Left cardiac atrium (tissue), 4 donors: Measurements from ENCODE around the gene HOXB9. TPM values are rescaled to one million over a fixed set of nuclear protein-coding genes. Genes with fewer than 3 reads are reported as not detected.

Experiments used
- ATAC-seq, 2 donors: fragments of 200-7000 bp; cut with Tn5 transposase; one replicate each; pipeline ENCODE4 v1.9.1; 2020; ENCODE audit warnings: mild to moderate bottlenecking in 2 of 2, moderate library complexity in 2 of 2
- DNase-seq: peaks from one replicate; pipeline ENCODE4 v3.0.0-alpha.2; 2020
- intact Hi-C, 2 donors: fragments of 100-400 bp; cut with DNase I; formaldehyde crosslinking; loops; one replicate each; pipeline versions ENCODE4 v1.14.1 to v1.15.1; 2022 to 2023
- total RNA-seq, 2 donors: library from RNA; stranded (reverse); fragmentation: NEBNext Ultra II Directional; extraction: Animal tissue kit (Norgen Biotek cat#: 25700); gene quantifications; one replicate each; pipeline ENCODE4 v1.2.1, GENCODE V29; 2021
- donor health status: DM: no; HTN: yes; CAD: no.
- donor health status: DM: no; HTN: yes; CAD: no; lungs with severe emphysema.
- donor health status: DM: yes; HTN: yes; CAD: no.
- donor health status: Dilated cardiomyopathy.

The HOXB9 gene
- total RNA-seq, 2 donors from 2014 or later = not detected

DNA sequence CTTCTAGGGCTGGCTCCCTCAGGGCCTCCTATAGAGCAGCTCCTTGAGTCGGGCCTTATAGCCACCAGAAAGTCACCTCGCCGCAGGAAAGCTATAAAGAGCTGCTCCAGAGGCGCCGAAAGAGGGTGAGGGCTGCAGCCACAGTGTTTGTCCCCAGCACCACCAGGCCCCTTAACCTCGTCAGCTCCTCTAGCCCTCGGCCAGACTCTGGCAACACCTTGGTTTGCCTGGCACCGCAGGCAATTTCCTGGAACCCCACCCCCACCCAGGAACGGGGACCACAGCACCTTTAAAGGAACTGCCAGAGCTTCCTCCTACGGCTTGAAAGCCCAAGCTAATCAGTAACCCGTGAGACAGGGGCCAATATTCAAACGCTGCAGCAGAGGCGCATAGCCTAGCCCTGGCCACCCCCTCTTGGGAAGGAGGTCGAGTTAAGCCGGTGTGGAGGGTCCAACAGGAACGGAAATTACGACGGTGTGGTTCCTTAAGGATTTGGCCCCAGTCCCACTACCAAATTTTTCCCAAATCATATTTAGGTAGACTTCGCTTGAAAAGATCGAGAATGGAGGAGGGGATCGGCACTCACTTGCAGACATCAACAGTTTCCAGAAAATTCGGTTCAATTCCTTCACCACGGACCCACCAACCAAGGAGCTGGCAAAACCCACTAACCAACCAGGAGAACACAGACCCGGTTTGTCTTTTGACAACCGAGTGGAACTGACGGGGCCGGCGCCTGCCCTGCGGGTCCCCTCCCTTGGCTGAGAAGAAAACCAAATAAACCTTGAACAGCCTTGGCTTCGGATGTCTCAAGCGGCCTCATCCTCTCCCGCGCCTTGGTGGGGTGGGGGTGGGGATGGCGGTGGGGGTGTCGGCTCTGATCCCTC is 24.4 kb downstream of the HOXB9 start:
- intact Hi-C loops = no loop called here
- ATAC-seq = no peak

DNA sequence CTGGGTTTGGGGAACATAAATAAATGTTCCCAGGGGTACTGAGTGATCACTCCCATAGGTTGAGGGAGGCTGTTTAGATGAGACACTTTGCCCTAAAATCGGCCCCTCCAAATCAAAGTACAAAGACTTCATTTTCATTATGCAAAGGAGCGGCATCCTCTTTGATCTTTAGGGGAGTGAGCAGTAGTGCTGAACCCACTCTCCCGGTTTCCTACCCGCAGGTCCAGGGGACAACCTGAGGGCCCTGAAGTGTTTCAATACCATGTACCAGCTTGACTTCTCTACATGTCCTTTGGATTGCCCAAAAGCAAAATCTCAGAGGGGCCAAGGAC is 25.0 kb downstream of the HOXB9 start:
- intact Hi-C loops = no loop called here
- DNase-seq (no peak), ATAC-seq (no peak)

More for the DNA sequence above, 24.4 kb downstream of the HOXB9 start:
- DNase-seq = no peak

DNA sequence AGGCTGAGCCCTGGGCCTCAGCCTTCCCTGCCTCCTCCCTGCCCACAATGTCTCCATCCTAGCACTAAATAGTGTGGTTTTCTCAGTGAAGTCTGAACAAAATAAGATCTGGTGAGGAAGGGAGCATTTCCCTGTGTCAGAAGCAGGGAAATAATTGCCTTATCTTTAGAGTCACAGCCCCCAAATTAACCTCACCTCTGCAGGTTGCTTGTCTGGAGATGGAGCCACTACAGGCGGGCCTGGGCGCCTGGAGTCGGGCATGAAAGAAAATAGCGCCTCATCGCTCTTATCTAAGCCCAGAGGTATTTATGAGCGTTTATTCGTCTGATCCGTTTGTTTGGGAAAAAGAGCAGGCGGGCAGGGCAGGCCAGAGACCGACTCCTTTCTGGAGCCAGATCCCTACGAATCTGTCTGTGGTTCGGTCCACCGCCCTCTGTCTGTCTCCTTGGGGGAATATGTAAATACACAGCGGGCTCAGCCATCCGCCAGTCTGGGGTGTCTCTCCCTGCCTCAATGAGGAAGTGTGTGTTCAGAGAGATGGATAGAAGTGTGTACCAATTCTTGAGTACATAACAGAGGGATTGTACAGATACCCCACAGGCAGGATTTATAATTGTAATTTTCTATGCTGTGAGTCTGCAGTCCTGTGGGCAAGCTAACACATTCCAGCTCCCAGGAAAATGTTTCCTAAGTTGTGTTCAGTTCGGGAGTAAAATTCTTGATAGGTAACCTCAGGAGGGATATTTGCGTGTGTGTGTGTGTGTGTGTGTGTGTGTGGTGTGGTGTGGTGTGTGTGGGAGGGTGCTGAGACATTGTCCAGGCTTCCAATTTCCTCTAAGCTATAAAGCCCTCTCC is 25.7 kb downstream of the HOXB9 start:
- DNase-seq (no peak), ATAC-seq (no peak)
- intact Hi-C loops = no loop called here

DNA sequence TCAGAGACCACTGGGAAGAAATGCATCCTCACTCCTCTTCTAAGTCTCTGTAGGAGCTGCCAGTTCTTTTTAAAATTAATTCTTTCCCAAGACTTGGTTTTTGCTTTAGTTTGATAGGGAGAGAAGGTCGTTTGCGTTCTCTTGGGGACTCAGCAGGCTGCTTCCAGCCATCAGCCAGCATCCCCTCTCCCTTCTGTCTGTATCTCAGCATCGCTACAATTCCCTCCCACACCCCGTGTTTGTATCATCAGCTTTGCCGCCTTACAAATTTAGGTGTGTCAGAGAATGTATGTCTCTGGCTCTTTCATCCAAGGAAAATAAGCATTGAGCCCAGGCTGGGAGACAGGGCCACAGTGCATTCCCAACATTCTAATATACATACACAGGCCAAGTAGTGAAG is 26.8 kb downstream of the HOXB9 start:
- ATAC-seq (no peak), DNase-seq (no peak)
- intact Hi-C loops = no loop called here

DNA sequence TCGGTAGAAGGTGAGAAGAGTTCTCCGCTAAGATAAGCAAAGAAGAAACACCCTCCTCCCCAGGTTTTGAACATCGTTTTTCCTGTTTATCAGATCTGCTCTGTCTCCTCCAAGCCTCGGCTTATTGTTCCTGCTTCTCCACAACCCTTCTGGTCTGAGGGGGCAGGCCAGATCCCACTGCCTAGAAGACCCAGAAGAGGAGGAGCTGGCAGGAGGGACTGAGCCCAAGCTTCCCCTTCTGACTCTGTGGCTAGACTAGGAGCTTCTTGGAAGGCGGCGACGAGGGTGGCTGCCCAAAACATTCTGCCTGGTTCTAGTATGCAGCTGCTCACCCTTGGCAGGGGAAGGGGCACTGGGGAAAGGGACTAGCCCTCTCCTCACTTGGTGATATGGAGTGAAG is 27.4 kb downstream of the HOXB9 start:
- no peak for DNase-seq
- intact Hi-C loops = no loop called here
- no peak for ATAC-seq

DNA sequence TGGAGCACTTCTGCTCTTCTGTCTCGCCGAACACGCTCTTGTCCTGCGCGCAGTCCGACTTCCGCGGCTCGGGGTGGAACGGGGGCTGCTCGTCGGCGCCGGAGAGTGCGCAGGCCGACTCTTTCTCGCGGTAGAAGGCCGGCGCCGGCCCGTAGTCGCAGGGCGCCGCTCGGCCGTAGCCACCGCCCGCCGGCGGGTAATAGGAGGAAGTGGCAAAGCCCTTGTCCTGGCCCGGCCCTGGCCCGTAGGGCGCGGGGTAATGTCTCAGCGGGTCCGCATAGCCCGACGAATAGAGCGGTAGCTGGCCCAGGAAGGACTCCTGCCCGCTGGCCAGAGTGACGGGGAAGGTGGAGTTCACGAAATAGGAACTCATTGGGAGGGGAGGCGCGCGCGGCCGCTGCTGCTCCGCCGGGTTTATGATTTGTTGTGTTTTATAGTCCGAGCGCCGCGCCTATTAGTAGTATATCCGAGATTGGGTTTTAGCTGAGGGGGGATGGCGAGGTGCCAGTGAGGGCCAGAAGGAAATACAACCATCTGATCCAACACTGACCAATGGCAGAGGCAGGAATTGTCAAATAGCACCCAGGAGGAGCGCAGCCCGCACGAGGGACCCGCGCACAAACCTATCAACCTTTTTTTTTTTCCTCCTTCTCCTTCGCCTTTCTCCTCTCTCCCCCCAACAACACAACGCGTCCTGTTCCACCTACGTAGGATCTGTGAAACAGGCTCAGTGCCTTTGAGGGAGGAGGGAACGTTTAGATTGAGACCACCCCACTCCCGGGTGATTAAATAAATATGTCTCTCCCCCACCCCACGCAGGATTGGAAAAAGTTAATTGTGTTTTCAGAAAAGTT is 28.2 kb downstream of the HOXB9 start:
- DNase-seq (peak; percentile 42), ATAC-seq (peak; percentile 27 to 55)
- intact Hi-C loops = no loop called here

DNA sequence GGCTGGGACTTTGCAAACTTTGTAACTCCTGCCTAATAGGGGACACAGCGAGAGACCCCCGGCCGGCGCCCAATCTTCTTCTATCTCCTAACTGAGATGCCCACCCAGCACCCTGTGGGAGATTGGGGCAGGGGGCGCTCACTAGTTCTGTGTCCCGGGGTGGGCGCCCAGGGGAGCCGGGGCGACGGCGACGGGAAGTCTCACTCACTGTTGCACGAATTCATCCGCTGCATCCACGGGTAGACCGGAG is 28.7 kb downstream of the HOXB9 start:
- DNase-seq (no peak), ATAC-seq (no peak)
- intact Hi-C loops = no loop called here

DNA sequence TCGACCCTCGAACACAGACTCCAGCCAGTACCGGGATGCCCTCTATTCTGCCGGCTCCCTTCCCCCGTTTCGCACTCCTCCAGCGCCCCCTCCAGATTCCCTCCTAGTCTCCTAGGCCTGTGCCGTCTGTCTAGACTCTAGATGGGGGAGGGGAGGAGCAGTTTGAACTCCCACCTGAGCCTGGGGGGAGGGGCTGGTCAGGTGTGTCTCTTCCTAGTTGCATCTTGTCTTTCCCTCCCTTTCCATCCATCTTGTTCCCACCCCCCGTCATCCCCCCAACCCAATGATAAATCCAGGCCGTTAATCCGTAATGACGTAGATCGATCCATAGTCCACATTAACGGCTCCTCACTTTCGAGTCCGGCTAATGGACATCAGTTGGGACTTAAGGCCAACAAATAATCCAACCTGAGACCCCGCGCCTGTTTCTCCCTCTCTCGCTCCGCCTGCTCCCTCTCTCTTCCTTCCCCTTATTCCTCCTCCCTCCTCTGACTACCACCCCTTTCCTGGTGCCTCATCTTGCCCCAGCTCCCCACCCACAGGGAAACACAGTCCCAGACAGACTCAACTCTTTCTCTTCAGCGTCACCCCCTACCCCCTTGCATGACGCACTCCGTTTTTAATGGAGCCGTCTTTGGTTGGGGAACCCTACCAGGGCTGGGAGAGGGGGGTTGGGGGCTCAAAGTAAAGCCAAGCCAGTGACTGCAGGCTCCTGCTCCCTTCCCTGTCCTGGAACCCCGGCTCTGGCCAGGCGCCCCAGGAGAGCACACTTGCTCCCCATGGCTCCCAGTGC is 29.2 kb downstream of the HOXB9 start:
- intact Hi-C loops = no loop called here
- DNase-seq = no peak

DNA sequence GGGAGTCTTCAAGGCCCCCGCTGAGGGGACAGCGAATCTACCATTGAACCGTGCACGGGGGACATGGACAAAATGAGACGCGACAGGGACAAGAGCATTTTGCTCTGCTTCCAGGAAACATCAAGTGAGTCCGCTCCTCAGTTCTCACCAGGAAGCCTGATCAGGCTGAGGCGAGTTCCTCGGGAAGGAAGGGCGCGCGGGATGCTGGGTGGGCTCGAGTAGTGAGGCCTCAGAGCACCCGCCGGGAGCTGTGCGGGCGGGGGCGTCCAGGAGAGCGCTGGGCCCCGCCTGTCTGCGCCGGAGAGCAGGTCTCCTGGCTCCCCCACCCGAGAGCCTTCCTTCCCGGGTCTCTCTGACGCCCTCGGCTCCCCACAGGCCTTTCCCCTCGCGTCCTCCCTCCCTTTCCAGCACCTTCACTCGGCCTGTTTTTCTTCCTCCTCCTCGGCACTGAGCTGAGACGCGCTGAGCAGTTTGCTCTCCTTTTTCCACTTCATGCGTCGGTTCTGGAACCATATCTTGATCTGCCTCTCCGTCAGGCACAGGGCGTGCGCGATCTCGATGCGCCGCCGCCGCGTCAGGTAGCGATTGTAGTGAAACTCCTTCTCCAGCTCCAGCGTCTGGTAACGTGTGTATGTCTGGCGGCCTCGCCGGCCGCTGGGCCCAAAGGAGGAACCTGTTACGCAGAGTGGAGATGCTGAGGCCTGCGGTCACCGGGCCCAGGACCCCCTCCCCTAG is 30.0 kb downstream of the HOXB9 start:
- DNase-seq (no peak), ATAC-seq (no peak)
- intact Hi-C loops = no loop called here

More for the DNA sequence above, 29.2 kb downstream of the HOXB9 start:
- peak in 1 of 2 donors; percentile 13 for ATAC-seq

DNA sequence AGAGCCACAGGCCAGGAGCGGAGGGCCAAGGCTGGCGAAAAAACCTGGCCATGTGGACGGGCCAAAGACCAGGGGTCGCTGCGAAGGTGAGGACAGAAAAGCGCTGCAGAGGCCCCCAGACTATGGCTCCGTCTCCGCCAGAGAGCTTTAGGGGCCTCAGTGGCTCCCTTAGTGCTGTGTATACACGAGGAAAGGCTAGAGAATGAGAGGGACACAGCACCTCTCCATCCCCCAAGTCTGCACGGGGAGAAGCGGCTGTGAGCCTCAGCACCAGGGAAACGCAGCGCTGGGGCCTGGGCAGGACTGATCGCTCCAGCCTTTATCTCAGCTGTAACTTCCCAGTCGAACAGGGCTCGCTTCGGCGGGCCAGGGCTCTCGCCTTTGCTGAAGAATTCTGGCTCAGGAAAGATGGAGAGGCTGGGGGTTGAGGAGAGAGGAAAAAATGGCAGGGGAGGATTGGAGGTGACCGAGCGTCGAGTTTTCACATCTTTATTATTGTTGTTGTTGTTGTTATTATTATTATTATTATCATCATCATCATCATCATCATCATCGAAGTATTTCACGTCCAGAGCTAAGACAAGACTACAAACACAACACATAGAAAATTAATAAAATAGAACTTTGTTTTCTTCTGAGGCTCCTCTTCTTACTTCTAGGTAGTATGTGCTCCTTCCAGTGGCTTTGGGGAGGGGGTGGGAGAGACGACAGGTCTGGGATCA is 30.7 kb downstream of the HOXB9 start:
- ATAC-seq (no peak), DNase-seq (no peak)
- intact Hi-C loops = no loop called here

DNA sequence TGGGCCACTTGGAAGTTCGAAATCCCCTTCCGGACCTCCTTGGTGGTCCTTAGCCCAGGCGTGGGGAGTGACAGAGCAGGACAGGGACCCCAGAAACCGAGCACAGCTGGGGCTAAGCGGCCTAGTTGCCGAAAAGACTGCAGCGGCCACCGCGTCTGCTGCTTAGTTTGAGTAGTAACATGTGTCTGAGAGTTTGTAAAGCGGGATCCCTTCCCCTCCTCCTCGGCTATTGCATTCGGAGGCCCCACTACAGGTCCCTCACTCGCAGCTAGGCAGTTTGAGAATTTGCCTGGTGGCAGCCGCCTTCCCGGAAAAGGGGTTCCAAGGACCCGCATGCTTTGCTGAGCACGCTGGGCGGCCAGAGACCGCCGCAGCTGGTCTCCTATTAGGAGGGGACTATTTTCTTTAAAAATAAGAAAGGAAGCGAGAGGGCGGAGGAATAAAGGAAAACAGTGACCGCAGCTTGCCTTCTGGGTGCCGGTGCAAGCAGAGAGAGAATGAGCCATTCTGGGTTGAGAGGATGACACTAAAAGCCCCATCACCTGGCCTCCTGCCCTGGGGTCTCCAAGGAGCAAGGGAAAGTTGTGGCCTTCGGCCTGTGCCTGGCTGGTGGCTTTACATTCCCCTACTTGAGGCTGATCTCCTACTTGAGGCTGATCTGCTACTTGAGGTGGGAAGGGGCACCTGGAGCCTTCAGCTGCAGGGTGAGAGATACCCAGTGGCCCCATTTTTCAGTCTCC is 31.4 kb downstream of the HOXB9 start:
- DNase-seq = no peak
- intact Hi-C loops = loop anchor here in 1 of 2 donors (5.0 kb wide), 1 partner anchor 102 kb away; no protein-coding TSS in a partner anchor
- no peak for ATAC-seq

DNA sequence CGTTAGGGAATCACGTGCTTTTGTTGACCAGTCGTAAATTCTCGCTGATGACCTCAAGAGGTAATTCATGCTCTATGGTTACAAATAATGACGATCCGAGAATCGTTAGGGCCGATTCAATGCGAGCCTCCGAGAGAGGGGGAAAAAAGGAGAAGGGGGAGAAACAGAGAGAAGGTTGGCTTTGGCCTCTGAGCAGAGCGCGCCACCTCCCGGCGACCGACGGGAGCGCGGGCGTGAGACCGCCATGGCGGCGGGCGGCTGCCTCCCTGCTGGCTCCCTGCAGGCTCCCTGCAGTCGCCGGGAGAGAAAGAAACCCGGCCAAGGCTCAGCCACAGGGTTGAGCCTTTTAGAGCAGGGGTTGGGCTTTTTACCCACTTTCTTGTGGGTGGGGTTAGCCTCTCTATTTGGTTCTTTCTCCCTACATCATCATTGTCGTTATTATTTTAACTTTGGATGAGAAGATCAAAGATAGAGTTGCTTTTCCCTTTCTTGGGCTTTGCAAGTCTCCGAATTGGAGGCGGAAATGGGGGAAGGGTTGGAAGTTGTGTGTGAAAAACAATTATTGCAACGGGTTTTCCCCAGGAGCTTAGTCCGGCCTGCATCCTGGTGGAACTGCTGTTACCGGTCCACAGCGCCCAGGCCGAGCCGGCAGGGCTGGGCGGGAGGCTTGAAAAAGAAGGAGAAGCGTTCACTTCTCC is 32.2 kb downstream of the HOXB9 start:
- ATAC-seq (peak; percentile 61 to 74), DNase-seq (peak; percentile 72)
- intact Hi-C loops = loop anchor here in 1 of 2 donors (5.0 kb wide), 1 partner anchor 102 kb away; no protein-coding TSS in a partner anchor

DNA sequence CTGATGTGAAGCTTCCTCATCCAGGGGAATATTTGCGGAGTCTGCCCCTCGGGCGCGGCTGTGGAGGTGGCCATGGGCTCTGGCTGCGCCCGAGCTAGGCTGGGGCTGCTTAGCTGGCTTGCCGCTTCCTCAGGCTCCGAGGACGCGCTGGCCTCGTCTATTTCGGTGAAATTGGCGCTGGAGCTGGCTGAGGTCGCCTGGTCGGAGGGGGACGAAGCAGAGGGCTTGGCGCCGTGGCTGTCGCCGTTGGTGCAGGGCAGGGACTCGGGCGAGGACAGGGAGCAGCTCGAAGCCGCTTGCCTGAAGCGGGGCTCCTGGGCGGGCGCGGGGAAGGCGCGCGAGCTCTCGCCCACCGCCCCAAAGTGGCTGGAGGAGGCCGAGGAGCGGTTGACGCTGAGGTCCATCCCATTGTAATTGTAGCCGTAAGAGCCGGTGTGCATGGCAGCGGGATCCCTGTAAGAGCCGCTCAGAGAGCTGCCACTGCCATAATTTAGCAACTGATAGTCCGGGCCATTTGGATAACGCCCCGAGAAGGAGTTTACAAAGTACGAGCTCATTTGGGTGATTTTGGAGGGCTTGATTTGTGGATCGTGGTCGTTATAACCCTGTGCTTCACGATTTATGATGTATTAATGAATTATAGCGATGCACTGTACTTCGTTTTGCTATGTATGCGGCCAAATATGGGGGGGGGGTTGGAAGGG is 32.9 kb downstream of the HOXB9 start, which contains the start of gene HOXB5:
HOXB5 (minus strand) TSS at position 654 of the 704 bp plus-strand sequence; CDS start at position 557, 97 bp downstream.
- ATAC-seq = peak in 1 of 2 donors; percentile 16
- DNase-seq = no peak
- intact Hi-C loops = loop anchor here in 1 of 2 donors (5.0 kb wide), 1 partner anchor 101 kb away; no protein-coding TSS in a partner anchor

DNA sequence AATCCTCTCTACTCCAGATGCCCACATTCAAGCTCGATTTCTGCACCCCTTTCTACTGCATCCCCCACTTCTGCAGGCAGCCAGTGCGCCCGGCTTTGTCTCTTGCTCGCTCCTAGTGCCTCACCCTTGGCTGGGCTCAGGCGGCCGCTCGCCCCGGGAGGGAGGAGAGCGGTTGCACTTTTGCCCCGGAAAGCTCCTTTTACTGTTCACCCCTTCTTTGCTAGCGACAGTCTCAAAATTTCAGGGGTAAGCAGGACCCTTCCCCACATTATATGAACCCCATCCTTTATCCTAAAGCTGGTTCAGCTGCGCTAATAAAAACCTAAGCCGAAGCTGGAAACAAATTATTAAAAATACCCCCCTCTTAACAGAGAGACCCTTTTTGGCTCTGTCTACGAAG is 33.6 kb downstream of the HOXB9 start:
- ATAC-seq (no peak), DNase-seq (no peak)
- intact Hi-C loops = loop anchor here in 1 of 2 donors (5.0 kb wide), 1 partner anchor 100 kb away; no protein-coding TSS in a partner anchor

DNA sequence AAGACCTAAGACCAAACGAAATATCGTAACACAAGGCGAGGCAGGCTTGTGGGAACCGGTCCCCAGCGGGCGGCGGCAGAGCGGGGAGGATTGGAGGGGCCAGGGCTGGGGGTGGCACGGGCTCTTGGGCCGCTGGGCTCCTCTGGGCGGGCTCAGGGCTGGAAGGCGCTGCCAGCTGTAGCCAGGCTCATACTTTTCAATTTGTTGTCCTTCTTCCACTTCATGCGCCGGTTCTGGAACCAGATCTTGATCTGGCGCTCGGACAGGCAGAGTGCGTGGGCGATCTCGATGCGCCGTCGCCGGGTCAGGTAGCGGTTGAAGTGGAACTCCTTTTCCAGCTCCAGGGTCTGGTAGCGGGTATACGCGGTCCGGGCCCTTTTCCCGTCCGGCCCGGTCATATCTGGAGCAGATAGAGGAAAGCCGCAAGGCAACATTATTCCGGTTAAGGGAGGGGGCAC is 34.1 kb downstream of the HOXB9 start:
- ATAC-seq (no peak), DNase-seq (no peak)
- intact Hi-C loops = loop anchor here in 1 of 2 donors (5.0 kb wide), 1 partner anchor 100 kb away; no protein-coding TSS in a partner anchor
